Urothelium cell line (cell line): ENCODE data around the gene IL34.
"Not testable (repeated sequence)": the region's sequence is repeated elsewhere in the genome, so short reads cannot be mapped to it uniquely, and the experiment has no call there.

Experiments
- DNase-seq: peaks from one replicate; pipeline ENCODE4 v3.0.0; 2011; ENCODE audit warnings: low spot score, mixed read lengths
- FAIRE-seq: peaks from 2 replicates; lab custom pipeline; 2011; peaks lifted over from hg19 to GRCh38; lab: Jason Lieb, UNC

Gene IL34

DNA sequence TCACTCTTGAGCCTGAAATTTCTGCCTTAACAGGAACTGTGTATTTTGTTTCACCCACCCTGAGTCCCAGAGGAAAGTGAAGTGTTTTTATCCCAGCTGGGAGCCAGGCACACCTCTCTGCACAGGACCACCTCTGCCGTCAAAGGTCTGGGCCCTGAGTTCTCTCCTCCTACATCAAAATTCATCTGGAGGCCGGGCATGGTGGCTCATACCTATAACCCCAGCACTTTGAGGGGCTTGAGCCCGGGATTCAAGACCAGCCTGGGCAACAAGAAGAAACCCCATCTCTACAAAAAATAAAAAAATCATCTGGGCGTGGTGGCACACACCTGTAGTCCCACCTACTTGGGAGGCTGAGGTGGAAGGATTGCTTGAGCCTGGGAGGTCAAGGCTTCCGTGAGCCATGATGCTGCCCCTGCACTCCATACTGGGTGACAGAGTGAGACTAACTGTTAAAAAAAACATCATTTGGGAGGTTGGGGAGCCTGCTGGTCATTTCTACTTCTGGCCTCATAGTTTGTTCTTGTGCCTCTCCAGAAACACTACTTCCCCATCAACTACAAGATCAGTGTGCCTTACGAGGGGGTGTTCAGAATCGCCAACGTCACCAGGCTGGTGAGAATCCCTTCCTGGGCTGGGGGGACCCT, 9.8 kb downstream of the IL34 start:
- FAIRE-seq, result no peak
- no peak for DNase-seq

DNA sequence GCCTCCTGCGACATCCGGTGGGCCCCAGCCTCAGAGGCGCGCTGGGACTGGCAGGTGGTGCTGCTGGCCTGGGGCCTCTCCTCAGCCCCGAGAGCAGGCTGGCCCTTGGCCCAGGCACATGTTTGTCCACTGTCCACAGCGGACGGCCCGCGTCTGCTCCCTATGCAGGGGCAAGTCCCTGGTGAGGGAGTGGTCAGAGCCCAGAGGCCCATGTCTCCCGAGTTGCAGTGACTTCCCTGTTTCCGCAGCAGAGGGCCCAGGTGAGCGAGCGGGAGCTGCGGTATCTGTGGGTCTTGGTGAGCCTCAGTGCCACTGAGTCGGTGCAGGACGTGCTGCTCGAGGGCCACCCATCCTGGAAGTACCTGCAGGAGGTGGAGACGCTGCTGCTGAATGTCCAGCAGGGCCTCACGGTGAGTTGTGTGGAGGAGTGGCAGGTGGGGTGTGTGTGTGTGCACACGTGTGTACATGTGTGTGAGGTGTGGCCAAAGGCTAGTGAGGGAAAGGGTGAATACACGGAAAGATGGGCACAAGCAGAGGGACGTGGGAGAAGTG, 10.4 kb downstream of the IL34 start:
- no peak for DNase-seq
- FAIRE-seq, result no peak

DNA sequence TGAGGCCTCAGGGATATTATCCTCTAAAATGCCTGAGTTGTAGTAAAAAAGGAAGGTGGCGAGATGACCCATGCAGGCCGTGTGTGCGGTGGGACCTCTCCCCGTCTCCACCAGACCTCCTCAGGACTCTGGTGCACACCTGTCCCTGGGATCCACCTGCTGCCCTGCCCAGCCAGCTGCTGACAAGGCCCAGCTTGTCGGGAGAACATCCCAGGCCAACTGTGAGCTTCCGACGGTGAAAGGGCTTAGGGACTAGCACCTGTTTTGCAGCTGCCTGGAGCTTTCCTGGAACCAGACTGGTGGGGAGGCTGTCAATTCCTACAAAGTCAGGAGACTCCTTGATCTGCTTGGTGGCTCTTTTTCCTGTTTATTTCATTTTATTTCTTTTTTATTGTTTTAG, 11.6 kb downstream of the IL34 start:
- DNase-seq, result no peak
- no peak for FAIRE-seq

DNA sequence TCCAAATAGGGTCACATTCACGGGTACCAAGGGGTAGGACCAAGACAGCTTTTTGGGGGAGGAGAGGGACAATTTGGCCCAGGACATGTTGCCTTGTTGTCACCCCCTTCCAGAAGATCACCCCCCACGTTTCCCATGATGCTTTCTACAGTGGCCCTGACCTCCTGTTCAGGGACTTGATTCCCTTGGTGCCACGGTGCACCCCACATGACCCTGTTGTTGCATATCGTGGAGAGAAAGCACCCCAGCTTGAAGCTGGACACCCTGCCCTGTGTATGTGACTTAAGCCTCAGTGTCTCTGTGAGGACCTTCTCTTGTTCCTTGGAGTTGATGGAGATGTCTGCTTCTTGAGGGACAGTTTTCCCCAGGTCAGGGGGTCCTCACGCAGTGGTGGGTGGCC, 12.6 kb downstream of the IL34 start:
- FAIRE-seq (no peak), DNase-seq (no peak)

DNA sequence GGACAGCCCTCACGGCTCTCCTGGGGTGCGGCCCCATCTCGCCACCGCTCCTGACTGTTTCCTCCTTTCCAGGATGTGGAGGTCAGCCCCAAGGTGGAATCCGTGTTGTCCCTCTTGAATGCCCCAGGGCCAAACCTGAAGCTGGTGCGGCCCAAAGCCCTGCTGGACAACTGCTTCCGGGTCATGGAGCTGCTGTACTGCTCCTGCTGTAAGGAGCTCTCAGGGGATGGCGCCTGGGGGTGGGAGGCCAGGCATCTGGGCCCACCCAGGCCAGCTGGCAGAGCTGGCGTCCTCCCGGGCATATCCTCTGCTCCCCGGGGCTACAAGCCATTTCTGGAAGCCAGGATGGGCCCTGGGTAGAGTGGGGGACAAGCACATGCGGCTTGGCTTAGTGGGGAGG, 13.2 kb downstream of the IL34 start:
- no peak for FAIRE-seq
- DNase-seq, result no peak

DNA sequence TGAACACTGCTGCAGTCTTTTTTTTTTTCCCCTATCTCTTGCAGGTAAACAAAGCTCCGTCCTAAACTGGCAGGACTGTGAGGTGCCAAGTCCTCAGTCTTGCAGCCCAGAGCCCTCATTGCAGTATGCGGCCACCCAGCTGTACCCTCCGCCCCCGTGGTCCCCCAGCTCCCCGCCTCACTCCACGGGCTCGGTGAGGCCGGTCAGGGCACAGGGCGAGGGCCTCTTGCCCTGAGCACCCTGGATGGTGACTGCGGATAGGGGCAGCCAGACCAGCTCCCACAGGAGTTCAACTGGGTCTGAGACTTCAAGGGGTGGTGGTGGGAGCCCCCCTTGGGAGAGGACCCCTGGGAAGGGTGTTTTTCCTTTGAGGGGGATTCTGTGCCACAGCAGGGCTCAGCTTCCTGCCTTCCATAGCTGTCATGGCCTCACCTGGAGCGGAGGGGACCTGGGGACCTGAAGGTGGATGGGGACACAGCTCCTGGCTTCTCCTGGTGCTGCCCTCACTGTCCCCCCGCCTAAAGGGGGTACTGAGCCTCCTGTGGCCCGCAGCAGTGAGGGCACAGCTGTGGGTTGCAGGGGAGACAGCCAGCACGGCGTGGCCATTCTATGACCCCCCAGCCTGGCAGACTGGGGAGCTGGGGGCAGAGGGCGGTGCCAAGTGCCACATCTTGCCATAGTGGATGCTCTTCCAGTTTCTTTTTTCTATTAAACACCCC, 13.8 kb downstream of the IL34 start:
- FAIRE-seq (no peak), DNase-seq (no peak)

DNA sequence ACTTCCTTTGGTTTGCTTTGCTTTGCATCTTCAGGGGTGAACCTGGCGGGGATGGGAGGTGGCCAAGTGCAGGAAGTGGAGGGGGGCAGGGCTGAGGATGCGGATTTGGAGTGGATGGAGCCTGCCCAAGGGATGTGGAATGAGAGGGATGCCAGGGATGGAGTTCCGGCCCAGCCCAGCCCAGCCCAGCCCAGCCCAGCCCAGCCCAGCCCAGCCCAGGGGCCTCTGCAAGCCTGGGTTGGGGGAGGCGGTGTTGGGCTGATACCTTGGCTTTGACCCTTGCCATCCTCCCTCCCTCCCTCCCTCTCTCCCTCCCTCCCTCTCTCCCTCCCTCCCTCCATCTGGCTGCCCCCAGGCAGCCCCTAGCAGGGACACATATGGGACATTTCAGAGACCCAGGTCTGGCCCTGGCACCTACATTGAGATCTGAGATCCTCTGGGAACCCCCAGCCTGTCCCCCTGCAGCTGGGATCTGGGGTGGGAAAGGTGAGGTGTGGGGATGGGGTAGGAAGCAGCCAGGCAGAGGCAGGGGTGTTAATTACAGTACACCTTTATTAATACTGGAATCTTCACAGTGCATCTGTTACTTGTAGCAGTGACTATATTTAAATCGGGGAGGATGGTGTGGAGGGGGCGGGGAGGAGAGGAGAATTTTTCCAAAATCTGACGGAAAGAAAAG, 14.5 kb downstream of the IL34 start:
- FAIRE-seq (peak; percentile 42), DNase-seq (no peak)

DNA sequence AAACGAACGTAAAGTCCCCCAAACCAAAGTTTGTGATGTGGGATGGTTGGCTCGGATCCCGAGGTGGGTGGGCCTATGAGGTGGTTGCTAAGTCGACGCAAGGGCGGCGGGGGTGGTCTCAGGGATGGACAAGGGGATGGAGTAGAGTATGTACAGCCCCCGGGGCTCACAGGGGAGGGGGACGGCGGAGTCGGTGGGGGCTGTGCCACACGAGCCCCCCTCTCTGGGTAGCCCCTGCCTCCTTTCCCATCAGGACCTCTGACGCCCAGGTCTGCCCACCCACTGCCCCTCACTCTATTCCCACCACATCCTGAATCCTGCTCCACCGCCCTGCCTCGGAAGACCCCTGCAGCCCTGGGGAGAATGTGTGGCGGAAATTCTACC, 15.2 kb downstream of the IL34 start:
- no peak for DNase-seq
- FAIRE-seq, result no peak

DNA sequence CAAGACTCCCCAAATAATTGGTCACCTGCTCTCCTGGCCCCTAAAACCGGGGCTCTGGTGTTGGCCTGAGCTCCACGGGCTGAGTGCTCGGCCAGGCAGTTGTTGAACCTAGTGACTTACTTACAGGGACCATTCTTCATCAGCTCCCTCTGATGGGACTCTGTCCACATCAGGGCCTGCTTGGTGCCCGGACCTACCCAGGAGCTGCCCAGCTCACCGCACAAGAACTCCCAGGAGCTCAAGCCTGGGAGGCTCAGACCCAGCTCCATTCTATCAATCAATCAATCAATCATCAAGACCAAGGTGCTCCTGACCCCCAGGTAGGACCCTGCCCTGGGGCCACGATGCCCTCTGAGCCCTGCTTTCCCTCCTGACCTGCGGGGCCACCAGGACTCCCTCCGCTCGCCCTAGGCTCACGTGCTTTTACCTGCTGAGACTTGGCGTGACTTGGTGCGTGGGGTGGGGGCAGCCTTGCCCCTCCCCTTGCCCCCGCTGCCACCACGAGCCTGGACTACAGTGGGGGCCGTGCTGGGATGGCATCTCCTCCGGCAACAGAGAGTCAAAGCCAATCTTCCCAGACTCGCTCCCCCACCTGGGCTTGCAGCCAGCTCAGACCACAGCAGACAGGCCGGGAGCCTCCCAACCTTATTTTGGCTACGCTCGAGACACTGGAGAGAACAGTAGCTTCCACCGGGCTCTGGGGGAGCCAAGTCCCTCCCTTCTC, 15.7 kb downstream of the IL34 start:
- FAIRE-seq (no peak), DNase-seq (no peak)

DNA sequence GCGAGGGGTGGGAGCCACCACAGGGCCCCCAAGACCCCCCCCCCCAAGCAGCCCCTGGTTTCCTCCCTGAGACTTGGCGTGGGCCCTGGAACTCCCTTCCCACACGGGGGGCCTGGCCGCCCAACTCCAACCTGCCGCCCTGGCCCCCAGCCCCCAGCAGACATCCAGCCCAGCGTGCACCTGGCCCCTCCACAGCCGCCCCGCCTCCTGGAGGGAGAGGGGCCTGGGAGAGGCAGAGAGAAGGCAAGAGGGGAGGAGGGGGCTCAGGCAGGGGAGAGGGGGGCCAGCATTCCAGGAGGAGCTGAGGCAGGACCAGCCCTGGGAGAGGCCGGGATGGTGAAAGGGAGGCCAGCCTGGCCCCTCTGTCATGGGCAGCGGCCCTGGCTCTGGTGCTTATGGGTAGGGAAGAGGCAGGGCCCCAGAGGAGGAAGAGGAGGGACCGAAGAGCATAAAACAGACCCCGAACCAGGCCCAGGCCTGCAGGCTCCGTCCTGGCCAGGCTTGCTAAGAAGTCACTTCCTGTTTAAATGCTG, 16.7 kb downstream of the IL34 start:
- DNase-seq (no peak), FAIRE-seq (no peak)

DNA sequence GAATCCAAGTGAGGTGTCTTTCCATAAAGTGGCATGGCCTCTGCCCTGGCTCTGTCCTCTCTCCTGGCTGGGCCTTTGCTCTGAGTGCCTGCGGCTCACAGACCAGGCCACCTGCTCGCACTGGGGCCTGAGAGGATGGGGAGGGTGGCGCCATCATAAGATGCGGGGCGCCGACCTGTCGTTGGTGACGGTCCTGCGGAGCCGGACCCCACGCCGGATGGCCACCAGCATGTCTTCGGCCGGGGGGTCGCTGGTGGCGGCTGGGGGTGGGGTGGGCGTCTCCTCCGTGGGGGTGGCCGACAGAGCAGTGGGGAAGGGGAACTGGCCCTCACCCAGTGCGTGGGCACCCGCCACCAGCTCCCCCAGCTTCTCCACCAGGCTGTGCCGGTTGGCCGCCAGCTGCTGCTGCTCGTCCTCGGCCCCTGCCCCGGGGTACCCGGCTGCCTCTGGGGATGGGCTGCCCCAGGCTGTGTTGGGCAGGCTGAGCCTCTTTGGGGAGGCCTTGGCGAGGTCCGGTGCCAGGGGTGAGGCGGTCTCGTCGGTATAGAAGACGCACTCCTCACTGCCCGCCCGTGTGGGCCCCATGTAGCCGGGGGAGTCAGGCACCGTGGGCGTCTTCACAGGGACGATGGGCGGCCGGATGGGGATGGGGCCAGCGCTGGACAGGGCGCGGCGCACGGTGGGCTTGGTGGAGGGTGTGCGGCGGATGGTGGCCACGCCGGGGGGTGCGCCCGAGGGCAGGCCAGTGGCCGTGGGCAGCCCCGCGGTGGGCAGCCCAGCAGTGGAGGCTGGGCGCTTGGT, 17.4 kb downstream of the IL34 start:
- FAIRE-seq, result no peak
- DNase-seq, result no peak

DNA sequence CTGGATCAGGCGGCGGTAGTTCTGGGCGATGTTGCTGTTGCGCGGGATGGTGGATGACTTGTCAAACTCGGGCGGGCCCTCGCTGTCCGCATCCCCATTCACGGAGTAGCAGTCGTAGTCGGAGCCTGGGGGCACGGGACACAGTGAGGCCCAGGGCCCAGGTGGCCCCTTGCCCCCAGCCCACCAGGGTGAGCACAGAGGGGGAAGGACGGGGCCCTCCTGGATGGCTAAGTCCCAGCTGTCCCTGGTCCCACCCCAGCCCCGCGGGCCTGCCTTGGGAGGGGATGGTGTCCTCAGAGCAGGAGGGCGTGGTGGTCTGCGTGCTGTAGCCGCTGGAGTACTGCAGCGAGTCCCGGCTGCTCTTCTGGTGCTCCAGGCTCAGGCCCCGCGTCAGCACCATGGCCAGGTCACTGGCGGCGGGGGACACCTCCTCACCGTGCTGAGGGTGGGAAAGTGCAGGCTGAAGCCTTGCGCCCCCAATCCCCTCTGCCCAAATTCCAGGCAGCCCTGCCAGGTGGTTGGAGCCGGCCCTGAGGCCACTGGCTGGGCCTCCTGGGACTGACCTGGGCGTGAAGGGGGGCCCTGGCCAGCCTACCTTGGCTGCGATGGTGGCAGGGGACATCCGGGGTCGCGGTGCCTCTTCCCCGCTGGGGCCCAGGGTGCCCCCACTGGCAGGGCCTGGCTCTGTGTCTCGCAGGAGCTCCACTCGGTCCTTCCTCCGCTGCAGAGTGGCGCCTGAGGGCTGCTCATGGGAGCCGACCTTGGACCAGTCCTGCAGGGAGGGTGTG, 18.2 kb downstream of the IL34 start:
- no peak for FAIRE-seq
- no peak for DNase-seq

DNA sequence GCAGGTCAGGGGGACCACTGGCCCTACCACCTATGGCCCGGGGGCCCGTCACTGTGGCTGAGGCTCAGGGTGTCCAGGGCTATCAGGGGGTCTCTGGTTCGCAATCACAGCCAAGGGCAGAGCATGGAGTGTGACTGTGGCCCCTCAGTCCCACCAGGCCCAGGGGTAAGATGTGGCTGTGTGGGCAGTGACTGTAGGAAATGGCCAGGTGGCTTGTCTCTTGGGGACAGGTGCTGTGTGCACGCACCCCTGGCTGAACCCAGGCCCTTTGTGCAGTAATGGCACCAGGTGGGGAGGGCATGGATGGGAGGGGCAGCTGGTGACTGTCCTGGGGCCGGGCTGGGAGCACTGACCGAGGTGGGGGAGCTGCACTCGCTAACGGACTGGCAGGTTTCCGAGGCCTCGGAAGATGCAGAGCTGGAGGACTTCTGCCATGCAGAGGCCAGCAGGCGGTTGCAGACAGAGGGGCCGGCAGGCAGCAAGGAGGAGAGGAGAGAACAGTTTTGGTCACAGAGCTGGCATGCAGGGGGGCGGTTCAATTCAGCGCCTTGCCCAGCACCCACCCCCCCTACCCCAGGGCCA, 18.8 kb downstream of the IL34 start:
- FAIRE-seq (no peak), DNase-seq (no peak)

DNA sequence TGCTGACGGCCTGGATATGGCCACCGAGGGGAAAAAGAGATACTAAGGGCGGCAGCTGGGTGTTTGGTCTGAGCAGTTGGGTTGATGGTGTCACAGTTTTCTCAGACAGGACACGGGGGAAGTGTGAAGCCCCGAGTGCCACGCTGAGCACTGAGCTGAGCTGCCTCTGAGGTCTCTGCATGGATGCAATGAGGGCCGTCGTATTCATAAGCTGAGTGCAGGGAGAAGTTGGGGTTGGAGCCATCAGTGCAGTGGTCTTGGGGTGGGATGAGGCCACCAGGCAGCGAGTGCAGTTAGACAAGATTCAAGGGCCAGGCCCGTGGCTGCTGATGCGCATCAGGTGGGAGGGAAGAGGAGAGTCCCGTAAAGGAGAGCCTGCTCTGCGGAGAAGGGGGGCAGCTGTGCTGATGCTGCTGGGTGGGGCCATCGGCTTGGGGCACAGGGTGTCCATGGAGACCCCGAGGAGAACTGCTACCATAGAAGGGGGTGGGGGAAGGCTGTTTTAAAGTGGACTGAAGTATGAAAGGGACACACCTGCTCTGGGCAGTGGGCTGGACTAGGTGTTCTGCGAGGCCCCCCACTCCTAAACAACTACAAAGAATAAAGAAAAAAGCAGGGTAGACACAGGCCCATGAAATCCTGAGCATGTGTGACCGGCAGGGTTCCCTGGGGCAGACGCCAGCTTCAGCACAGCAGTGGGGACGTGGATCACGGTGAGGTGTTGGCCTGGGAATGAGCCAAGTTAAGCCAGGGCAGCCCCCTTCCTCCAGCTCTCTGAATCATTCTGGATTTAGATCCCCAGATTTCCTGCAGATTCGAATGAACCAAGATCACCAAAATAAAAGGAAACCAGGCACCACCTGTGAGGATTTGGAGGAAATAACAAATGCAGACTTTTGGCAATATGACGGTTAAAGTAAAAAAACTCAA, 19.7 kb downstream of the IL34 start:
- DNase-seq, result no peak
- no peak for FAIRE-seq

DNA sequence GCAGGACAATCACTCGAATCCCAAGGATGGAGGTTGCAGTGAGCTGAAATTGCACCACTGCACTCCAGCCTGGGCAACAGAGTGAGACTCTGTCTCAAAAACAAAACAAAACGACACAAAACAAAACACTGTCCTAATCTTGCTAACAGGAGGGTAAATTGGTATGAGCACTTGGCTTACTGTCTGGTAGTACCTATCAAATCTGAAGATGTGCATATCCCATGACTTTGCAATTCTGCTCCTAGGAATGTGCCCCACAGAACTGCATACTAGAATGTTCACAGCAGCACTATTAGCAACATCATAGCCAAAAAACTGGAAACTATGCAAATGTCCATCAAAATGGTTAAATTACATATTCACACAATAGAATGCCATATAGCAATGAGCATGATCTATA, 23.8 kb downstream of the IL34 start:
- DNase-seq (no peak), FAIRE-seq (peak; percentile 55)

DNA sequence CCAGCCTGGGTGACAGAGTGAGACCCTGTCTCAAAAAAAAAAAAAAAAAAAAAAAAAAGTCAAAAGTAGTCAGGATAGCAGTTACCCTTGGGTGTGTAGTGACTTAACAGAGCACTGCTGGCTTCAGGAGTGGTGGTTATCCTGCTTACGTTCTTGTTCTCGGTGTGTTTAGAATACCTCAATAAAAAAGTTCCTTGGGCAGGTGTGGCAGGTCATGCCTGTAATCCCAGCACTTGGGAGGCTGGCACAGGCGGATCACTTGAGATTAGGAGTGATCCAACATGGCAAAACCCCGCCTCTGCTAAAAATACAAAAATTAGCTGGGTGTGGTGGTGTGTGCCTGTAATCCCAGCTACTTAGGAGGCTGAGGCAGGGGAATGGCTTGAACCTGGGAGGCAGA, 24.6 kb downstream of the IL34 start:
- not testable (repeated sequence) for FAIRE-seq, DNase-seq

DNA sequence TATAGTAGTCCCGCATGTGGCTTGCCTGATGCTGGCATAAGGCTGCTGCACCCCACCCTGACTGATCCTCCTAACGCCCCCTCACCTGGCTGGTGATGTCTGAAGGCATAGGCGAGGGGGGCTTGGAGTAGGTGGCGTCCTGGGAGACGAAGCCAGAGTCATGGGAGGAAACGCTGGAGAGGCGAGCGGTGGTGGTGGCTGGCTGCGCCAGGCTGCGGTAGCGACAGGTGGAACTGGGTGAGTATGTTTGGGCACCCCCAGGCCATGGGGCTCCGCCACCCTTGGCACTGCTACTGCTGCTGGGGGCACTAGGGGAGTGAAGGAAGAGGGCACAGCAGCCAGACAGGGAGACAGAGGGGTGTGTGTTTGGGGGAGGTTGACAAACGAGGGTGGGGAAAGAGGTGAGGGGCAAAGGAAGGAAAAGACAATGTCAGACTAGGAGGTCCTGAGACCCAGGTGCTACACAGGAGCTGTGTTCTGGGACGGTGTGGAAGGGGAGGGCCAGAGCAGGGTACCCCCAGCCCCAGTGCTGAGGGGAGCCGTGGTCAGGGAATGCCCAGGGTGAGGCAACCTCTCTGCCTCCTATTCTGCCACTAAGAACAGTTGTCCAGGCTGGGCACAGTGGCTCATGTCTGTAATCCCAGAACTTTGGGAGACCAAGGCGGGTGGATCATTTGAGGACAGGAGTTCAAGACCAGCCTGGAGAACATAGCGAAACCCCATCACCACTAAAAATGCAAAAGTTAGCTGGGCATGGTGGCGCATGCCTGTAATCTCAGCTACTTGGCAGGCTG, 28.1 kb downstream of the IL34 start:
- FAIRE-seq, result no peak

More for the DNA sequence above, 28.1 kb downstream of the IL34 start:
- DNase-seq, result no peak
